ENCODE results near the gene CA5A.
A peak's percentile ranks its signal among the peaks of the same experiment; 100 is the strongest.

The CA5A gene

DNA sequence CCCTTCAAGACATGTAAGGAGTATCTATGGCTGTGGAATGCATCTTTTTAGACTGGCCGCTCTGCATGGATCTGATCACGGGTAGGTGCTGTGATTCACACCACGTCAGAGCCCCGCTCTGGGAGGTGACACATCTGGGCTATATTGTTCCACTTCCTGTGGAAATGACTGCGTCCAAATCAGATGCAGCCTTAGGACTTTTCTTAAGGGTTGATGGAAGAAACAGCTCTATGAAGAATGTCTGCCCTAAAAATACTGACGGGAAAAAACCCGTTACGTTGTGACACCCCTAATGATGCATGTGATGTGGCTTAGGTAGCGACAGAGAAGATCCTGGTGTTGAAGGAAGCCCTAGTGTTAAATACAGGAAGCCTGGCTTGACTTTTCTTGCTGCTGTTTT is 27.1 kb upstream of the CA5A start:
- DNase-seq (ENCODE audit: low spot score) = peak; percentile 81

- no peak for DNase-seq (ENCODE audit: low spot score)
These were observed 25.3 kb upstream of the CA5A start for GRCh38 chr16:87961623-87962022.

DNA sequence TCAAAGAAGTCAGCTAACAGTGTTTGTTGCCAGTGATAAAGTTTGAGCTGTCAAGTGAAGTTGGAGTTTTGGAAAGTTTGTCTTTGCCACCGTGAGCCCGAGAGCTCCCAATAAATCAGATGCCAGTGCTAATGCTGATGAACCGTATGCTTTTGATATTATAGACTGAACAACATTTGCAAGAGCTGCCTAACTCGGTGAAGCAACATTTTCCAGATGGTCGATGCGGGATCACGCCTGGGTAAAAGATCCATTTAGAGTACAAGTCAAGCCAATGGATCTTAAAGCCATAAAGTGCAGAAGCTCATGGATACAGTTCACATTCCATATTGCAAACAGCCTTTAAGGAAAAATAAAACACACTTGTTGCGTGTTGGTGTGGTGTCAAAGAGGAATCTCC is 24.5 kb upstream of the CA5A start:
- no peak for DNase-seq (ENCODE audit: low spot score)

- DNase-seq (ENCODE audit: low spot score) = no peak
These were observed 24.0 kb upstream of the CA5A start for GRCh38 chr16:87960296-87960695.

- DNase-seq (ENCODE audit: low spot score) = no peak
These were observed 23.2 kb upstream of the CA5A start for GRCh38 chr16:87959391-87959990.

DNA sequence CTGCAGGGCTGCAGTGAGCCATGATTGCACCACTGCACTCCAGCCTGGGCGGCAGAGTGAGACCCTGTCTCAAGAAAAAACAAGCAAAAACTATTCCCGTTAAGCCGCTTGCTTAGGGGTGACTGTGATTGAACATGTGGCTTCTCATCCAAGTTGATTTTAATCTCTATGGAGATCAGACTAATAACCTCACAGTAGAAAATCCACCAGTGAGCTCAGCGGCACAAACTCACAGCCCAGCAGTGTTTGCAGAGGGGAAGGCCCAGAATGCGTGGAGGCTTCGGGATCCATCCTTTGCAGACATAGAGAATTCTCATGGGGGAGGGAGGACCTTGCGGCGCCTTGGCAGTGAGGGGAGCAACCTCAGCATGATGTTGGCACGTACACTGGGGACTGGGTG is 22.3 kb upstream of the CA5A start:
- DNase-seq (ENCODE audit: low spot score) = no peak

GRCh38 chr16:87957296-87958094 is 21.2 kb upstream of the CA5A start:
- no peak for DNase-seq (ENCODE audit: low spot score)

DNA sequence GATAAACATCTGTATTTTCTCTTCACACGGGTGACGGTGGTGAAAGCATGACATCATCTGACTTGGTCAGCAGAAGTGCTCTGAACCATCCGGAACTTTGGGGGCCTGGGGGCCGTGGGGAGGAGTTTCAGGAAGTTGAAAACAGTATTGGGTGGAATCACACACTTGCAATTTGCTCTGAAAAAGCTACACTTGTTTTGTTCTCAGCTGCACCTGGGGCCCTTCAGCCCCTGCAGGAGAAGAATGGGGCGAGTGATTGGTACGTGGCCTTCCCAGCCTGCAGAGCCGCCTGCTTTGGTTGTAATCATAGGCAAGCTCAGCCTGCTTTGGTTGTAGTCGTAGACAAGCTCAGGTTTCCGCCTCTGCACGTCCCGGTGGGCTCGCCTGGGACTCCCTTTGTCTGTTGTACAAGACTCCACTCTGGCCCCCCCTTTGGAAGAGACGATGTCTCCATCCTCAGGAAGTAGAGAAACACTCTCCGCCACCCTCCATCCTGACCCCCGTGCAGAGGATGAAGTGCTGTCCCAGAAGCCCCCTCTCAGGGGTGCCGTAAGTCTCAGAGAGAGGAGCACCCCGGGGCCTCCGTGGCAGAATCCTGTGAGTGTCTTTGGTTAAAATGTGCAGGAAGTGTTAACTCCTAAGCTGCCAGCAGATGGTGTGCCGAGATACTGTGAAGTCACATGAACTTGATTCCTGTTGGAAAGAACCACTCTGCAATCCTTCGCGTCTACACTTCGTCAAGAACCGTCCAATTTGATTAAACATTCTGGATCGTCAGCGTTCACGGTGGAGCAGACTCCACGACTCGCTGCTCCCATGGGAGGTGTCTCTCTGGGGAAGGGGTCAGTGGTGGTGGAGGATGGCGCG is 20.3 kb upstream of the CA5A start:
- peak; percentile 18 for DNase-seq (ENCODE audit: low spot score)

DNA sequence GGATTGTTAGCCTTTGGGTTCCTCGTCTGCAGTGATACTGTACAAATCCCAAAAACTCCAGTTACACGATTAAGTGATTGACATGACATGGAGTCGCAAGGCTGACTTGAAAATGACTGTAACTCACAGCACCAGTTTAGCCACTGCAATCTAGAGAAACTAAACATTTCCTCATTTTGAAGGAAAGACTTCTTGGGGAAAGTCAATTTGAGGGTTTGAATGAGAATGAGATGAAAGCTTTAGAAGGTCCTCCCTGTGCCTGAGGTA is 19.7 kb upstream of the CA5A start:
- no peak for DNase-seq (ENCODE audit: low spot score)

- DNase-seq (ENCODE audit: low spot score) = peak; percentile 37
These were observed 19.2 kb upstream of the CA5A start for GRCh38 chr16:87955302-87956097.

DNA sequence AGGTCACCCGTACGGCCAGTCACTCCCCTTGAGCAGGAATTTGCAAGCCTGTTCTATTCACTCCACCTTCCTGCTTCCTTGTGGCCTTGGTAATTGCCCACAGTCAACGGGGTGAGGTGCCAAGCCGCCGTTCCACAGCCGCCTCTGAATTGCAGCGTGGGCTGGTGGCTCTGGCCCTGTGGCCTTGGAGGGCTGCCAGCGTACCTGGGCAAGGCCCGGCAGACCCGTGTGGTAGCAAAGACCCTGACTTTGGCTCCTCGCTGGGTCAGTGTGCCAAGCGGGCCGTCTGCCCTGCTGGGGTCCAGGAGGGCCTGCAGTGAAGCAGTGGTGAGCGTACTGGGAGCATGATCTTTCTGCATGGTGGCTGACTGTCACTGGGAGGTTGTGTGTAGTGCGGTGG is 18.5 kb upstream of the CA5A start:
- DNase-seq (ENCODE audit: low spot score) = no peak

- no peak for DNase-seq (ENCODE audit: low spot score)
These were observed 18.0 kb upstream of the CA5A start for GRCh38 chr16:87954361-87954760.

DNA sequence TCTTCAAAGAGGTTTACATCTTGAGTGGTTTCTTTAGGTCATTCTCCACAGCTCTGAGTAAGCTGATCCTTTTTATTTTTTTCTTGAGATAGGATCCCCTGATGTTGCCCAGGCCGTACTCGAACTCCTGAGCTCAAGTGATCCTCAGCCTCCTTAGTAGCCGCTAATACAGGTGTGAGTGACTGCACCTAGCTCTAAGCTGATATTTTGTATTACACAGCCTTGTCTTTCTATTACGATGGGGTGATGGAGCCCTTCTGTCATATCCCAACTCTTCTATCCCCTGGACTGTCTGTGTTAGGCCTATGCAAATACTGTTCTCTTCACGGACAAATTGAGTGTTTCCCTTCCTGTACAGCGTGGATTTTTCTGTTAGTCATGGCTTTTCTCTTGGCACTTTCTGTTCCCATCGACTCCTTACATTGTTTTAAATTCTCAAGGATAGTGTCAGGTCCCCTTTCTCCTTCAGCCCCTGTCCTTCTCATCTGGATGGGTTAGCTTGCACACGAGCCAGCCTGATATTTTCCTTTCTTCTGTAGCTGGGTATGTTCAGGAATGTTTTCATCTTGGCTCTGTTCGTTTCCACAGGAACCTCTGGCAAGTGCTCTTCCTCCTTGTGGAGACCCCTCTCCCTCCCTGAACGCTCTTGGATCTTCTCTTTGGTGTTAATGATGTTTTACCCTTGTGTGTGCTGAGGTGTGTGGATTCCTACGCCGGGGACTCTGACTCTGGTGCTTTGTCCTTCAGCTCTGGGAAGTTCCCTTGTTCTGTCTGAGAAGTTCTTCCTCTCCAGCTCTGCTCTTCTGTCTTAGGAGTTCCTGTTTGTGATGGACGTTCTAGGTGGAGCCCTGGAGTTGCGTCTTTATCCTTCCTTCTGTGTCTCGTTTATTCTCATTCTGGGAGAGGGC is 17.2 kb upstream of the CA5A start:
- DNase-seq (ENCODE audit: low spot score) = no peak

GRCh38 chr16:87952751-87953150 is 16.4 kb upstream of the CA5A start:
- no peak for DNase-seq (ENCODE audit: low spot score)

- no peak for DNase-seq (ENCODE audit: low spot score)
These were observed 15.5 kb upstream of the CA5A start for GRCh38 chr16:87951552-87952538.

DNA sequence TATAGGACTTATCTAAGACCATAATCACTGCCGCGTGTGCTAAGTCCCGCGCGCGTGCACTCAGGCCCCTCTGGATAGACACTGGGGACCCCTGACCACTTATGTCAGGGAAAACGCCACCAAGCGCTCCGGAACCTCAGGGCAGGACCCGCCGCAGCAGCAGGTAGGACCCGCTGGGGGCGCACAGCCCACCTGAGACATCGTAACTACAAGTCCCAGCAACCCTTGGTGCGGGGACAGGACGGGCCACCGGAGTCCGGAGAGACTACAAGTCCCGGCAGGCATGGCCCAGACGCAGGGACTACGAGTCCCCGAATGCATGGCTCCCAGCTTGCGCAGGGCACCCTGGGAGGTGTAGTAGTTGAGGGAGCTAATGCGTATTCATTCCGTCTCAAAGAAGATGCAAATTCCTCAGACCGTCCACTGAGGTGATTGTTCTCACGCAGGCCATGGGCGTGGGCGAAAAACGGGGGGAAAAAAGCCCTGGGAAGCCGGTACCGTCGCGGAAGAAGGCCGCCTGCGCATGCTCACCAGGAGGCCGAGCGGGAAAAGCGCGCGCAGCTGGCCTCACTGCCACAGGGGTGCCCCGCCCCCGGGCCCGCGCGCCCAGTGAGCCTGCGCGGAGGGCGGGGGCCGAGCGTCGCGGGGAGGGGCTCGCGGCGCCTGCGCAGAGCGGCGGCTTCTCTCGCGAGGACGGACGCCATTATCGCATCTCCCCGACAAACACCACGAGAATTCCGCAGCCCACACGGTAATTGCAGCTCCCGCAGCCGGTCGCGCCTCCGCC is 14.6 kb upstream of the CA5A start, which contains the start of gene BANP:
Gene BANP (plus strand): TSS at position 670 of the 787 bp plus-strand sequence. CDS start 23,682 bp downstream, outside the sequence.
- DNase-seq (ENCODE audit: low spot score) = peak; percentile 100

DNA sequence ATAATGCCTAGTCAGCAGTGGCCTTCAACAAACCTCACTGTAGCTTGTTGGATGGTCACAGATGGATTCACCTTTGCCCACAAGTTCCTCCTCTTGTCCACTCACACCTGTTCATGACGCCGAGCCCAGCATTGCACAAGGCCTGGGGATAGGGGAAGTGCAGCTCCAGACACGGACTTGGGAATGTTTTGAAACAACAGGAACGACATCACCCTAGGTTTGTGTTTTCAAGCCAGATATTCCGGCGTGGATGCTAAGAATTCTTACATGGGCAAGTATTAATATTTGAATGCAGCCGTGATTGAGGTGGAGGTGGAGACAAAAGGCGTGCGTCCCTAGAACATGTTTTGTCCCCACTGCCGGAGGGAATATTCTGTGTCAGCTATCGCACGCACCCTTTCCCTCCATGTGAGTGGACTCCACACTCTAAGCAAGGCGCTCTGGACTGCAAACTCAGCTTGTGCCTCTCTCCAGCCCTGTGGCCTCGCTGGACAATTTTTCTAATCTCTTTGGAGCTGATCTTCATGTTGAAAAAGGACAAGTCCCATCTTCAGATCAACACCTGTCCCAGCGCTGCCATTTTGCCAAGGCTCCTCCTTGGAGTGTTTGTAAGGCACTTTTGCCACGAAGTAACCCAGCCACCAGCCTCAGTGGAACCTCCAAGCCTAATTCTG is 12.9 kb upstream of the CA5A start:
- no peak for DNase-seq (ENCODE audit: low spot score)

GRCh38 chr16:87948735-87949070 is 12.4 kb upstream of the CA5A start:
- no peak for DNase-seq (ENCODE audit: low spot score)

- DNase-seq (ENCODE audit: low spot score) = no peak
These were observed 11.8 kb upstream of the CA5A start for GRCh38 chr16:87948119-87948545.

Data from GM03348 (cell line).